Urinary bladder (tissue), 4 donors: ENCODE measurements around the gene TSNAX. TPM values are rescaled to one million over a fixed set of nuclear protein-coding genes. Genes with fewer than 3 reads are reported as not detected.
"Not testable (repeated sequence)": the region's sequence is repeated elsewhere in the genome, so short reads cannot be mapped to it uniquely, and the experiment has no call there.

Experiments
- DNase-seq: peaks from one replicate; pipeline ENCODE4 v3.0.0-alpha.2; 2015; ENCODE audit errors: extremely low spot score
- H3K27ac ChIP-seq: one replicate; pipeline ENCODE4 v1.5.1; 2013; ENCODE audit warnings: low read depth, mild to moderate bottlenecking, moderate library complexity
- H3K36me3 ChIP-seq: one replicate; pipeline ENCODE4 v1.6.1; 2013; ENCODE audit warnings: mild to moderate bottlenecking, moderate library complexity; ENCODE audit not compliant: insufficient read depth
- H3K4me1 ChIP-seq: one replicate; pipeline ENCODE4 v1.6.1; 2013; ENCODE audit warnings: mild to moderate bottlenecking, moderate library complexity; ENCODE audit not compliant: insufficient read depth
- H3K4me3 ChIP-seq: one replicate; pipeline ENCODE4 v1.5.1; 2013; ENCODE audit warnings: low read depth, low read length
- WGBS: extraction: QIAGEN DNeasy Blood & Tissue Kit; methylation state at CpG from one replicate; pipeline ENCODE4 v1.1.7; 2013; 5-methylcytosine and 5-hydroxymethylcytosine counted together
- polyA plus RNA-seq: library from polyadenylated mRNA; stranded (reverse); fragments of 200-250 nt; gene quantifications from one replicate; pipeline ENCODE4 v1.2.3, GENCODE V29; 2013
- total RNA-seq: library from RNA; depleted of rRNA; stranded (reverse); fragments of >200 nt; gene quantifications from one replicate; pipeline ENCODE4 v1.2.3, GENCODE V29; 2014
- donor health status: healthy with polysubstance abuse.
- donor health status: healthy.

Gene TSNAX
- total and polyA plus RNA-seq, 2 donors = 35.4 to 64.0 TPM

- no peak for DNase-seq
- no peak overlapping the region for H3K27ac ChIP-seq
- WGBS = 75% methylated on average over 3 of the region's 3 CpGs
Measured at GRCh38 chr1:231557898-231558707, 29.6 kb downstream of the TSNAX start.

GRCh38 chr1:231558708-231559185 lies 30.3 kb downstream of the TSNAX start:
- no peak for DNase-seq
- Histone ChIP-seq H3K4me1 (no peaks in the 10 kb centered on the region), H3K4me3 (no peak overlapping the region), H3K27ac (no peak overlapping the region), H3K36me3 (no peaks in the 10 kb centered on the region)
- 87% methylated on average over 2 of the region's 2 CpGs for WGBS

More at GRCh38 chr1:231557898-231558707, 29.6 kb downstream of the TSNAX start:
- Histone ChIP-seq H3K4me3 (no peak overlapping the region), H3K36me3 (no peaks in the 10 kb centered on the region), H3K4me1 (no peaks in the 10 kb centered on the region)

GRCh38 chr1:231561647-231562383 lies 33.3 kb downstream of the TSNAX start:
- Histone ChIP-seq H3K4me1 (no peaks in the 10 kb centered on the region), H3K36me3 (peaks cover 1% of the 10 kb centered on the region), H3K4me3 (no peak overlapping the region), H3K27ac (no peak overlapping the region)
- no peak for DNase-seq
- 96% methylated on average over 3 of the region's 3 CpGs for WGBS

GRCh38 chr1:231563247-231563646 lies 34.8 kb downstream of the TSNAX start:
- no peak overlapping the region for H3K27ac ChIP-seq
- WGBS = 59% methylated on average over 2 of the region's 2 CpGs
- no peak for DNase-seq
- H3K36me3 ChIP-seq = peaks cover 2% of the 10 kb centered on the region
- no peaks in the 10 kb centered on the region for H3K4me1 ChIP-seq
- H3K4me3 ChIP-seq = no peak overlapping the region

DNA sequence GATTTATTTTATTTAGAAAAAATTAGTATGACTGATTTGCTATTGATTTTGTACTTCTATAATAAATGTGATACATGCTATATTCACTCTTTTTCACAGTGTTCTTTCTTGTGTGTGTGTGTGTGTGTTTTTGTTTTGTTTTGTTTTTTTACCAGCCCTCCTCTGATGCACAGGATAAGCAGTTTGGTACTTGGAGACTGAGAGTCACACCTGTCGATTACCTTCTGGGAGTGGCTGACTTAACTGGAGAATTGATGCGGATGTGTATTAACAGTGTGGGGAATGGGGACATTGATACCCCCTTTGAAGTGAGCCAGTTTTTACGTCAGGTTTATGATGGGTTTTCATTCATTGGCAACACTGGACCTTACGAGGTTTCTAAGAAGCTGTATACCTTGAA lies 35.9 kb downstream of the TSNAX start:
- 97% methylated on average over 4 of the region's 4 CpGs for WGBS
- Histone ChIP-seq H3K4me1 (no peaks in the 10 kb centered on the region), H3K36me3 (peaks cover 2% of the 10 kb centered on the region), H3K4me3 (no peak overlapping the region), H3K27ac (no peak overlapping the region)
- no peak for DNase-seq

DNA sequence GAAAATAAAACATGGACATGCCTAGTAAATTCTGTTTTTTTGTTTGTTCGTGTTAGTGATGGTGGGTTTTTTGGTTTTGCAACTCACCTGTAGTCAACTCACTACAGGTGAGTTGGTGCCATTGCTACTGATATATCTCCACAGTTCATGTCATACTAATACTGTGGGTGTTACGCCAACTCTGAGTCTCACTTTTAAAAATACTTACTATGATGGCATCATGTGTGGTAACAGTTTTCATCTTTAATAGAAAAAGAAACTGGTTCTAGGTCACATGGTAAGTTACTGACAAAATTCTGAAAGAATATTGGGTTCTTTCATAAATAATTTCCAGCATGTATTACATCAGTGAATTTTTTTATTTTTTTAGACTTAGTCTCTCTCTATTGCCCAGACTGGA lies 38.0 kb downstream of the TSNAX start:
- no peaks in the 10 kb centered on the region for H3K4me1 ChIP-seq
- WGBS = 99% methylated on average over 2 of the region's 2 CpGs
- H3K4me3 ChIP-seq = no peak overlapping the region
- no peak overlapping the region for H3K27ac ChIP-seq
- H3K36me3 ChIP-seq = peaks cover 2% of the 10 kb centered on the region
- DNase-seq = no peak

GRCh38 chr1:231570262-231570661 lies 41.8 kb downstream of the TSNAX start:
- H3K4me1 ChIP-seq, DNase-seq, H3K36me3 ChIP-seq, H3K4me3 ChIP-seq, H3K27ac ChIP-seq: not testable (repeated sequence)
- WGBS = over 99% methylated on average over 3 of the region's 3 CpGs

- H3K4me3 ChIP-seq = no peak overlapping the region
- no peak for DNase-seq
- no peaks in the 10 kb centered on the region for H3K4me1 ChIP-seq
- peaks cover under 1% of the 10 kb centered on the region for H3K36me3 ChIP-seq
- WGBS = 78% methylated on average over 6 of the region's 6 CpGs
- H3K27ac ChIP-seq = no peak overlapping the region
Measured at GRCh38 chr1:231571904-231572303, 43.4 kb downstream of the TSNAX start.

GRCh38 chr1:231575472-231575871 lies 47.0 kb downstream of the TSNAX start:
- DNase-seq = no peak
- H3K4me3 ChIP-seq = no peak overlapping the region

DNA sequence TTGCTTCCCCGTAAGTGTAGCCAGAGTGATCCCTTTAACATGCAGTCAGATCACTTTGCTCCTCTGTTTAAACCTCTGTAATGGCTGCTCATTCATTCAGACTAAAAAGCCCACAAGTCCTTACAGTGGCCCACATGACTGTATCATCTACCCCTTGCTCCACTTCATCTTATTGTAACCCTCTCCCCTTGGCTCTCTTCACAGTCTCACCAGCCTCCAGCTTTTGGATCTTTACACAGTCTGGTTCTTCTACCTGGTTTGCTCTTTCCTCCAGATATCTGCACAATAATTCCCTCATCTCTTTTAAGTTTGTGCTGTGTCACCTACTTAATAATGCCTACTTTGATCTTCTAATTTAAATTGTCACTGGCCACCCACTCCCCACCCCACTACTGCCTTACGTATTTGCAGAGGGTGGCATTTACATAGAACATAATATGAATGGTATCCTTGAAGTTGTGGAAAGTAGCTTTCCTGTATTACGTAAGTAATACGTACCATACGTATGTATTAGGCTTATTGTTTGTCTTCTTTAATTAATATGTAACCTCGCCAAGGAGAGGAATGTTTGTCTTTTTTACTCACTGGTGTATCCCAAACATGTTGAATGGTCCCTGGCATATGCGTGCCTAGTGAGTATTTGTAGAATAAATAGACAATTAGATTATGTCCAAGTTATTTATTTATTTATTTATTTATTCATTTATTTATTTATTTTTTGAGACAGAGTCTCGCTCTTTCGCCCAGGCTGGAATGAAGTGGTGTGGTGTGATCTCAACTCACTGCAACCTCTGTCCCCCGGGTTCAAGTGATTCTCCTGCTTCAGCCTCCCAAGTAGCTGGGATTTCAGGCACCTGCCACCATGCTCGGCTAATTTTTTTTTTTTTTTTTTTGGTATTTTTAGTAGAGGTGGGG lies 48.6 kb downstream of the TSNAX start:
- Histone ChIP-seq H3K4me3 (no peak overlapping the region), H3K4me1 (no peaks in the 10 kb centered on the region), H3K36me3 (no peaks in the 10 kb centered on the region), H3K27ac (no peak overlapping the region)
- no peak for DNase-seq
- WGBS = 90% methylated on average over 11 of the region's 11 CpGs

More at GRCh38 chr1:231575472-231575871, 47.0 kb downstream of the TSNAX start:
- Histone ChIP-seq H3K36me3 (no peaks in the 10 kb centered on the region), H3K4me1 (no peaks in the 10 kb centered on the region), H3K27ac (no peak overlapping the region)
- WGBS = 89% methylated on average over 2 of the region's 2 CpGs

DNA sequence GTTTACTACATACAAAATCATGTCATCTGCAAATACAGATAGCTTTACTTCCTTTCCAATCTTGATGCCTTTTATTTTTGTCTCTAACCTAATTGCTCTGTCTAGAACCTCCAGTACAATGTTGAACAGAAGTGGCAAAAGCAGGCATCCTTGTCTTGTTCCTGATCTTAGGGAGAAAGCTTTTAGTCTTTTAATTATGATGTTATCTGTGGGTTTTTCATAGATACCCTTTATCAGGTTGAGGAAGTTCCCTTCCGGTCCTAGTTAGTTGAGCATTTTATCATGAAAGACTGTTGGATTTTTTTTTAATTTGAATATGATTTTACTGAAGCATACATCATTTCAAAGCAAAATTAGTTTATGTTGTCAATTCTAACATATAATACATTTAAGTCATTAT lies 52.4 kb downstream of the TSNAX start:
- H3K27ac ChIP-seq = no peak overlapping the region
- no peak overlapping the region for H3K4me3 ChIP-seq
- H3K4me1 ChIP-seq = no peaks in the 10 kb centered on the region
- no peak for DNase-seq
- WGBS = 86% methylated on average over 1 of the region's 1 CpG
- H3K36me3 ChIP-seq = no peaks in the 10 kb centered on the region

- no peak for DNase-seq
- H3K4me3 ChIP-seq = no peak overlapping the region
- 65% methylated on average over 2 of the region's 2 CpGs for WGBS
- H3K4me1 ChIP-seq = no peaks in the 10 kb centered on the region
- H3K36me3 ChIP-seq = no peaks in the 10 kb centered on the region
- no peak overlapping the region for H3K27ac ChIP-seq
Measured at GRCh38 chr1:231581859-231582258, 53.4 kb downstream of the TSNAX start.

GRCh38 chr1:231583376-231583775 lies 54.9 kb downstream of the TSNAX start:
- 91% methylated on average over 6 of the region's 6 CpGs for WGBS
- H3K4me1 ChIP-seq = no peaks in the 10 kb centered on the region
- no peak for DNase-seq

More at GRCh38 chr1:231583376-231583775, 54.9 kb downstream of the TSNAX start:
- H3K4me3 ChIP-seq = no peak overlapping the region
- no peak overlapping the region for H3K27ac ChIP-seq
- no peaks in the 10 kb centered on the region for H3K36me3 ChIP-seq
